GM21723 (cell line): ENCODE results near the gene SUSD1.
"Not testable (repeated sequence)": the region's sequence is repeated elsewhere in the genome, so short reads cannot be mapped to it uniquely, and the experiment has no call there.

ENCODE experiments used
- ATAC-seq: cut with Tn5 transposase; IDR thresholded peaks from one replicate; pipeline ENCODE4 v1.9.1; 2021; ENCODE audit warnings: mild to moderate bottlenecking, moderate library complexity; ENCODE audit not compliant: unreplicated experiment

The SUSD1 gene

DNA sequence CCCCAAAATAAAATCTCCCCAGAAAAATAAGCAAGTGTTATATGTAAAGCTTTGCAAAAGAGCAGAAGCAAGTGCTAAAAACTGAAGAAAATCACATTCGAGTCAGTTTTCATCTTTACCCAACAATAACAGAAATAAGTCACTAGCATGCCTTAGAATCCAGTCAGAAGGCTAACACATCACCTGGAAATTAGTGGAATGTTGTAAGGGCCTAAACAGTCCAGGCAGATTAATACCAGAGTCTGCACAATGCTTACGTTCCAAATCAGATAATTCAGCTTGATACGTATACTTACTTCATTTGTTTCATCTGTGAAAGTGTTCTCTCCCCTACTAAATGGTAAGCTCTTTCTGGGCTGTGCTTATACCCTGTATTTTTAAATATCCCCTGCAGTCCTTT is 42.7 kb downstream of the SUSD1 start:
- no peak for ATAC-seq

- no peak for ATAC-seq
These were observed 44.1 kb downstream of the SUSD1 start for GRCh38 chr9:112130997-112131396.

GRCh38 chr9:112130347-112130746 is 44.8 kb downstream of the SUSD1 start:
- no peak for ATAC-seq

- no peak for ATAC-seq
These were observed 45.9 kb downstream of the SUSD1 start for GRCh38 chr9:112129246-112129645.

DNA sequence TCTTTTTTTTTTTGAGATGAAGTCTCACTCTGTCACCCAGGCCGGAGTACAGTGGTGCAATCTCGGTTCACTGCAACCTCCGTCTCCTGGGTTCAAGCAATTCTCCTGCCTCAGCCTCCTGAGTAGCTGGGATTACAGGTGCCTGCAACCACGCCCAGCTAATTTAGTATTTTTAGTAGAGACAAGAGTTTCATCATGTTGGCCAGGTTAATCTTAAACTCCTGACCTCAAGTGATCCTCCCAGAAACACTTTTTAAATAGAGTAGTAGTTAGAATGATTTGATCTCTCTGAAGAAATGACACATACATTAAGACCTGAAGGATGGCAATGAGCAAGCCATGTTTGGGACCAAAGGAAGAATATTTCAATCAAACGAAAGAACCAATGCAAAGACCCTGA is 46.7 kb downstream of the SUSD1 start:
- ATAC-seq = not testable (repeated sequence)

- no peak for ATAC-seq
These were observed 47.8 kb downstream of the SUSD1 start for GRCh38 chr9:112127281-112127680.

DNA sequence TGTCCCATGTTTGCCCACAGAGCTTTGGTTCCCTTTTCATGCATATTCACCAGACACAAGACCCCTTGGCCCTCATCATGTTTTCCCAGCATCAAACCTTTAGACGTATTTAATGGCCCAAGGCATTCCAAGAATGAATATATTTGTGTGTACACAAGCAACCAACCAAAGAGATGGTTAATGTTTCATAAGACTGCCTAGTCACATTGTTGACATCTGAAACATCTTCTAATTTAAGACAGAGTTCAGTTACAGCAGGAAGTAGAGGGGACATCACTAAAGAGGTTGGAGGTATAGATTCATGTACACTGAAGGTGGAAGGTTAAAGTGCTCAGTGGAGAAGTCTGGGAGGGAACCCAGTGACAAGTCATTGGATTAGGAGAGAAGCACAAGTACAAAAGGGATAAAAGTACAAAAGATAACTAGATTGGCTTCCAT is 49.1 kb downstream of the SUSD1 start:
- ATAC-seq = no peak

DNA sequence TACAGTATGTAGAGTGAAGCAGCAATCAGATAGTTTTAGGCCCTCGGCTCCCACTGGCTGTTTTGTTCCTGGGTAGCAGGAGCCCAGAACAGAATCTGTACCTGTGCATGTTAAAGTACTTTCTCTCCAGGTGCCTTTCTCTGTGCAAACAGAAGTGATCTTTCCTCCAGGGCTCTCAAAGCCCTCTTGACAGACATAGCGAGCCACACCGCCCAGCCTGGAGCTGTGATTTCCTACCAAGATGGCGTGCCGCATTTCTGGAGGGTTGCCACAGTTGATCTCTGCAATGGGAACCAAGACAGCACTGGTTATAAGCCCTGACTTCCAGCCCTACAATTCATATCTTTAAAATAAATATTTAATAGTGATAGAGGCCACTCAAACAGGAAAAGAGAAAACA is 50.9 kb downstream of the SUSD1 start:
- ATAC-seq = no peak

DNA sequence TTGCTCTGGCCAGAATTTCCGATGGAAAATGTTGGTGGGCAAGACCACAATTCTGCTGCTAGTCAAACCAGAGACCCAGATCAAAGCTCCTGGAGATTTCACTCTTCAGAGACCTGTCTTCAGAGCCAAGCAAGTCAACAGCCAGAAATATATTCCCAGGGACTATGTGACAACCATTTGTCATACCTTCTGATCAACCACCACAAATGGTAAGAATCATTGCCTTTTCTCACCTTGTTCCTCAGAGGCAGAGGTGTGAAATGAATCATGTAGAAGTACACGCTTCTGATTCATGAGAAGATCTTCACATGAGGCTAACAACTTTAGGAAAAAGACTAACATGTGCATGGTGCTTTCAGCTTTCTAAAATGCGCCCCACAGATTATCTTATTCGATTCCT is 53.5 kb downstream of the SUSD1 start:
- no peak for ATAC-seq

GRCh38 chr9:112120439-112120925 is 54.6 kb downstream of the SUSD1 start:
- no peak for ATAC-seq

DNA sequence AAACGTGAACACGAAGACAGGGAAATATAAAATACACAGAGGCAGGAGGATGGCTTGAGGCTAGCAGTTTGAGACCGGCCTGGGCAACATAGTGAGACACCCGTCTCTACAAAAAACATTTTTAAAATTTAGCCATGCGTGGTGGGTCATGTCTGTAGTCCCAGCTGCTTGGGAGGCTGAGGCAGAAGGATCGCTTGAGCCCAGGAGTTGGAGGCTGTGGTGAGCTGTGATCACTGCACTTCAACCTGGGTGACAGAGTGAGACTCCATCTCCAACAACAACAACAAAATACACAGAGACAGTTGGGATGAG is 55.1 kb downstream of the SUSD1 start:
- ATAC-seq = no peak

- ATAC-seq = no peak
These were observed 55.7 kb downstream of the SUSD1 start for GRCh38 chr9:112119225-112120029.

DNA sequence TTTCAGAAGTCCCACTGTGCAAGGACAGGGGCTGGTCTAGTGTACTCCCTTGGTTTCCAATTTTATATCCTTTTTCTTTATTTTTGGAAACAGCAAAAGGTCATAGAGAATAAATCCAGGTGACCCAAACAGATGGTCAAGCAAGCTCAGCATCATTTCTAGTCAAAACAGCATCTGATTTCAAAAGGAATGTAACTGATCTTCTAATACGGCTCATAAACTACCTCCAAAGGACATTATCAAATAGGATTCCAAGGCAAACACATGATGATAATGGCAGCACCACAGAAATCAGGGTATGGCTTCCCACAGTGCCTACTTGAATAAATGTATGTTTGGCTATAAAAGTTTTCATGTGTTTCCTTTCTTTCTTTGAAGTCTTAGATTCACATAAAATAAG is 57.1 kb downstream of the SUSD1 start:
- no peak for ATAC-seq

GRCh38 chr9:112115970-112116753 is 58.9 kb downstream of the SUSD1 start:
- no peak for ATAC-seq

GRCh38 chr9:112115109-112115508 is 60.0 kb downstream of the SUSD1 start:
- no peak for ATAC-seq

GRCh38 chr9:112112941-112113681 is 62.0 kb downstream of the SUSD1 start:
- no peak for ATAC-seq

DNA sequence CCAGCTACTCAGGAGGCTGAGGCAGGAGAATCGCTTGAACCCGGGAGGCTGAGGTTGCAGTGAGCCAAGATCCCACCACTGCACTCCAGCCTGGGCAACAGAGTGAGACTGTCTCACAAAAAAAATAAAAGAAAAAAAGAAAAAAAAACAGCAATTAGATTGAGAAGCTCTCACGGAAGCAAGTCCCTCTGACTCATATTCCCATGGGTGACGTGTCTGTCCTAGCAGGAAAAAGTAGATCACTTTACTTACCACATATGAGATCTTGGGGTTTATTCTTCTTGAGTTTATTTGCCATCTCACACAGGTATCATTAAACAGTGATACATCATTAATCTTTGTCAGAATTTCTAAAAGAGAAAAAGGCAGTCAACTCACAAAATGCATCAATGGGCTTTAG is 62.6 kb downstream of the SUSD1 start:
- ATAC-seq = no peak

- ATAC-seq = no peak
These were observed 63.6 kb downstream of the SUSD1 start for GRCh38 chr9:112111461-112111860.

GRCh38 chr9:112110777-112111113 is 64.4 kb downstream of the SUSD1 start:
- ATAC-seq = no peak

- ATAC-seq = no peak
These were observed 64.9 kb downstream of the SUSD1 start for GRCh38 chr9:112110094-112110776.

- ATAC-seq = no peak
These were observed 70.2 kb downstream of the SUSD1 start for GRCh38 chr9:112104901-112105300.
